Gastrocnemius medialis (tissue), 4 donors: ENCODE measurements around the gene CCDC93. TPM values are rescaled to one million over a fixed set of nuclear protein-coding genes. Genes with fewer than 3 reads are reported as not detected.

Experiments
- ATAC-seq, 2 donors: fragments of 150-250 bp; one replicate each; pipeline ENCODE4 v1.9.1; 2016
- DNase-seq, 2 donors: peaks; one replicate each; pipeline ENCODE4 v3.0.0-alpha.2; 2019
- H3K27ac ChIP-seq, 4 donors: fragments of 200-600 bp; sonication (generic); 1 replicate in 1 of 4; 2 replicates in 3 of 4; pipeline ENCODE4 v1.5.1; 2016 to 2018; ENCODE audit warnings: mild to moderate bottlenecking in 2 of 4, moderate library complexity in 1 of 4
- H3K27me3 ChIP-seq, 3 donors: fragments of 200-600 bp; sonication (generic) in 2 of 3; 1 replicate in 1 of 3; 2 replicates in 2 of 3; pipeline versions ENCODE4 v1.5.1 to v1.6.0; 2016 to 2019; ENCODE audit warnings: mild to moderate bottlenecking in 1 of 3, moderate library complexity in 1 of 3
- H3K36me3 ChIP-seq, 2 donors: fragments of 200-600 bp; sonication (generic) in 1 of 2; one replicate each; pipeline ENCODE4 v1.5.1; 2017 to 2018
- H3K4me1 ChIP-seq, 2 donors: fragments of 200-600 bp; sonication (generic) in 1 of 2; one replicate each; pipeline ENCODE4 v1.5.1; 2016 to 2017; ENCODE audit warnings: mild to moderate bottlenecking in 2 of 2
- H3K4me3 ChIP-seq, 4 donors: fragments of 200-600 bp; sonication (generic) in 3 of 4; 1 replicate in 1 of 4; 2 replicates in 3 of 4; pipeline ENCODE4 v1.5.1; 2016 to 2019; ENCODE audit warnings: mild to moderate bottlenecking in 2 of 4
- H3K9me3 ChIP-seq, 3 donors: fragments of 200-600 bp; sonication (generic) in 2 of 3; 1 replicate in 1 of 3; 2 replicates in 2 of 3; pipeline ENCODE4 v1.5.1; 2016 to 2019
- POLR2A ChIP-seq, 2 donors: fragments of 450-650 bp; IDR thresholded peaks; one replicate each; pipeline ENCODE4 v1.6.1; 2017; ENCODE audit warnings: antibody characterized with exemption in 2 of 2, mild to moderate bottlenecking in 2 of 2, moderate library complexity in 2 of 2
- in situ Hi-C, 4 donors: fragments of 200-750 bp; cut with MboI; loops; one replicate each; pipeline versions ENCODE4 v1.15.0 to v1.8.0; 2017; ENCODE audit warnings: low sequenced_read_pairs in 4 of 4
- intact Hi-C: fragments of 100-400 bp; cut with DNase I; formaldehyde crosslinking; loops from one replicate; pipeline ENCODE4 v1.15.1; 2023; ENCODE audit warnings: low total_unique reads
- total RNA-seq, 4 donors: library from RNA; depleted of rRNA; stranded (reverse); fragments of >200 nt; gene quantifications; one replicate each; pipeline versions ENCODE4 v1.1.0 to v1.2.3, GENCODE V29; 2016
- TF ChIP-seq, protein P1 (sequence below), 5 experiments: fragments of 450-650 bp in 3 of 5; fragments of 200-600 bp in 2 of 5; sonication (generic) in 2 of 5; IDR thresholded peaks in 4 of 5; conservative IDR thresholded peaks in 1 of 5; 1 replicate in 4 of 5; 2 replicates in 1 of 5; pipeline ENCODE4 v1.5.1; 2016 to 2019; ENCODE audit warnings: antibody characterized with exemption in 5 of 5, mild to moderate bottlenecking in 3 of 5, moderate library complexity in 3 of 5

The CCDC93 gene
- total RNA-seq, 4 donors from 2014 or later: 9.6 to 13.6 (median 12.8) TPM

DNA sequence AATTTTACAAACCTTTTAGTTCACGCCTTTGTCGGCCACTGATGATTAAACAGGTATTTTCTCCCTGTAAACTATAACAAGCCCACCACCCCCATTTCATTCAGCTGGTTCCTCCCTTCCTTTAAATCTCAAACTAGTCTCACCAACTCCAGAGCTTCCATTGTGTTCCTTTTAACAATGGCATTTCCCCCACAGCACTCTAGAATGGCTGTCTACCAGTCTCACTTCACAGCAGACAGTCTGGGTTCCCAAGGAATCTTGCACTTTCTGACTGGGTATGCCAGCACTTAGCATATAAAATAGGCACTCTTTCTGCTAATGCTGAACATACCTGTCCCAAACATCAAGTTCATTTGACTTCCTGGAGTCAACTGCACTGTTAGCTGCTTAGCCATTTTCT is 75.3 kb downstream of the CCDC93 start:
- ATAC-seq (no peak), DNase-seq (no peak)
- Histone ChIP-seq H3K36me3 (peaks cover 0 to 72% of the 10 kb centered on the region in 2 donors), H3K9me3 (no peaks in the 10 kb centered on the region), H3K27ac (no peak overlapping the region), H3K4me1 (peaks cover 21 to 34% of the 10 kb centered on the region in 2 donors), H3K4me3 (no peak overlapping the region), H3K27me3 (no peaks in the 10 kb centered on the region)
- intact Hi-C loops (loop anchor here (10.0 kb wide), 1 partner anchor 104 kb away; no protein-coding TSS in a partner anchor), in situ Hi-C loops (no loop called here)
- no peak for TF ChIP-seq POLR2A (IDR thresholded peaks at IDR 0.05)
- TF ChIP-seq, protein P1, sequence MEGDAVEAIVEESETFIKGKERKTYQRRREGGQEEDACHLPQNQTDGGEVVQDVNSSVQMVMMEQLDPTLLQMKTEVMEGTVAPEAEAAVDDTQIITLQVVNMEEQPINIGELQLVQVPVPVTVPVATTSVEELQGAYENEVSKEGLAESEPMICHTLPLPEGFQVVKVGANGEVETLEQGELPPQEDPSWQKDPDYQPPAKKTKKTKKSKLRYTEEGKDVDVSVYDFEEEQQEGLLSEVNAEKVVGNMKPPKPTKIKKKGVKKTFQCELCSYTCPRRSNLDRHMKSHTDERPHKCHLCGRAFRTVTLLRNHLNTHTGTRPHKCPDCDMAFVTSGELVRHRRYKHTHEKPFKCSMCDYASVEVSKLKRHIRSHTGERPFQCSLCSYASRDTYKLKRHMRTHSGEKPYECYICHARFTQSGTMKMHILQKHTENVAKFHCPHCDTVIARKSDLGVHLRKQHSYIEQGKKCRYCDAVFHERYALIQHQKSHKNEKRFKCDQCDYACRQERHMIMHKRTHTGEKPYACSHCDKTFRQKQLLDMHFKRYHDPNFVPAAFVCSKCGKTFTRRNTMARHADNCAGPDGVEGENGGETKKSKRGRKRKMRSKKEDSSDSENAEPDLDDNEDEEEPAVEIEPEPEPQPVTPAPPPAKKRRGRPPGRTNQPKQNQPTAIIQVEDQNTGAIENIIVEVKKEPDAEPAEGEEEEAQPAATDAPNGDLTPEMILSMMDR (IDR thresholded peaks at IDR 0.05 in 4 of 5, conservative IDR thresholded peaks at IDR 0.05 in 1 of 5): no peak

DNA sequence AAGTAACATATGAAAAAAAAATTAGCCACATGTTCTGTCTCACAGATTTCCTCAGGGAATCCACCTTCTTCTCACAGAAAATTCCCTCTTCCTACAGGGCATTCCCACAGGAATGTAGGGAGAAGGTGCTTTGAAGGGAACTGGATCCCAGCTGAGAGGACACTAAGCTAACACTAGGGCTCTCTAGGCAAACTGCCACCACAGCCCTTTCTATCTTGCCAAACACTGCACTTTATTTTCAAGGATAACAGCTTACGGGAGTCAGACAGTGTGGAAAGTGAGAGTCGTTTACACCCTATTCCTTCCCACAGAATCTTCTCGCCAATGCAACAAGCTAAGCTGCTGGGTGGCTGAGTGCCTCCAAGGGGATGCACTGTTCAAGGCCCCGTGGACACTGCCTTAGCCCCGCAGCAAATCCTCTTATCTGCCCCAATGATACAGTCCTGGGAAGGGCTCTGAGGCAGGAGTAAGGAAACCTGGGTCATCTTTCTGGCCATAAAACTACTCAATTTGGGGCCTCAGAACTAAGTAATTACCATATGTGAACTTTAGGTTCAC is 76.9 kb downstream of the CCDC93 start:
- in situ Hi-C loops (no loop called here), intact Hi-C loops (loop anchor here (10.0 kb wide), 1 partner anchor 102 kb away; no protein-coding TSS in a partner anchor)
- H3K4me1 ChIP-seq: peaks cover 21 to 27% of the 10 kb centered on the region in 2 donors
- peaks cover 0 to 69% of the 10 kb centered on the region in 2 donors for H3K36me3 ChIP-seq
- TF ChIP-seq, protein P1 (IDR thresholded peaks at IDR 0.05 in 4 of 5, conservative IDR thresholded peaks at IDR 0.05 in 1 of 5): peak in 1 of 5 experiments; percentile 9
- no peak for TF ChIP-seq POLR2A (IDR thresholded peaks at IDR 0.05)
- H3K9me3 ChIP-seq: no peaks in the 10 kb centered on the region
- DNase-seq (peak; percentile 14 to 67), ATAC-seq (peak; percentile 84)
- peak overlapping the region; percentile 9 to 56 (median 48) for H3K27ac ChIP-seq
- no peaks in the 10 kb centered on the region for H3K27me3 ChIP-seq
- no peak overlapping the region for H3K4me3 ChIP-seq

DNA sequence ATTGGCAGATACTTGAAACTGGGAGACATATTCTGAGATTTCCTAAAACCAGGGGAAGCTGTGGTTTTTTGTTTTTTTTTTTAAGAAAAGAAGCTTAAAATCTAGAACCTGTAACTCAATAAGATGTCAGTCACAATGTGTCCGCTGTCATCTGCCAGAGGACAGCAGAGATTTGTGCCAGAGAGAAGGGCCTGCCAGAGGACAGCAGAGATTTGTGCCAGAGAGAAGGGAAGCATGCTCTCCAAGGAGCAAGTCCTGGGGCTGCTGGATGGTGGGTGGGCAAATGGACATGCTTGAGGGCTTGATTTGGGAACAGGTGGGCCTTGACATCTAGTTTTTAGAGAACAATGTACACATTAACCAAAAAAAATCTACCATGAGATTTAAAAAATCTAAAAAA is 77.9 kb downstream of the CCDC93 start:
- TF ChIP-seq, protein P1 (IDR thresholded peaks at IDR 0.05 in 4 of 5, conservative IDR thresholded peaks at IDR 0.05 in 1 of 5): no peak
- TF ChIP-seq POLR2A (IDR thresholded peaks at IDR 0.05): no peak
- Histone ChIP-seq H3K27me3 (no peaks in the 10 kb centered on the region), H3K9me3 (no peaks in the 10 kb centered on the region), H3K4me3 (no peak overlapping the region), H3K27ac (peak overlapping the region in 3 of 4 donors; percentile 47 to 56 (median 49)), H3K4me1 (peaks cover 21 to 27% of the 10 kb centered on the region in 2 donors), H3K36me3 (peaks cover 0 to 68% of the 10 kb centered on the region in 2 donors)
- DNase-seq: peak; percentile 40 to 70
- intact Hi-C loops (loop anchor here (10.0 kb wide), 1 partner anchor 101 kb away; no protein-coding TSS in a partner anchor), in situ Hi-C loops (no loop called here)
- ATAC-seq: peak; percentile 88 to 91

DNA sequence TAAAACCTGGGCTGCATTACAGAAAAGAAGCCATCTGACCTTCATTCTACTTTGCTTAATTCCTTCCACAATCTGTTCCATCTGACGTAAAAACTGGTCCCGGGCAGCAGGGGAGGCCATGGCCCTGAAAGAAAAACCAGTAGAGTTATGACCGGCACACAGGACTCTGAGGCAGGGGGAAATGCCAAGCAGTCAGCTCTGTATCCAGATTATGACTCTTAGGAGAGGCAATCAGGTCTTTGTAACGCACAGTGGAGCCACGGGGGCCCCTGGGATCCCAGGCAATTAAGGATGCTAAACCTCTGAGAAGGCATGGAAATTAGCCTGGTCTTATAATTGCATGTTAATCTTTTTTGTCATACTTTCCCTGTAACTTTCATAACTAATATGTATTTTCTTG is 78.4 kb downstream of the CCDC93 start:
- DNase-seq: no peak

More for the DNA sequence above, 78.4 kb downstream of the CCDC93 start:
- Histone ChIP-seq H3K36me3 (peaks cover 0 to 68% of the 10 kb centered on the region in 2 donors), H3K9me3 (no peaks in the 10 kb centered on the region), H3K4me1 (peaks cover 21 to 27% of the 10 kb centered on the region in 2 donors), H3K27ac (peak overlapping the region in 2 of 4 donors; percentile 49 to 56), H3K4me3 (no peak overlapping the region), H3K27me3 (no peaks in the 10 kb centered on the region)
- no peak for ATAC-seq
- TF ChIP-seq, protein P1 (IDR thresholded peaks at IDR 0.05 in 4 of 5, conservative IDR thresholded peaks at IDR 0.05 in 1 of 5): no peak
- in situ Hi-C loops: no loop called here
- intact Hi-C loops: loop anchor here (10.0 kb wide), 1 partner anchor 101 kb away; no protein-coding TSS in a partner anchor
